Parathyroid adenoma (tissue), 2 donors: Measurements from ENCODE around the gene SOBP.
"Not testable (repeated sequence)": the region's sequence is repeated elsewhere in the genome, so short reads cannot be mapped to it uniquely, and the experiment has no call there.

Source experiments
- H2AFZ ChIP-seq: fragments of 300-600 bp; sonication (generic); one replicate; pipeline ENCODE4 v1.7.0; 2017; ENCODE audit warnings: antibody characterized with exemption, mild to moderate bottlenecking
- H3K27ac ChIP-seq: fragments of 300-600 bp; sonication (generic); one replicate; pipeline ENCODE4 v1.7.0; 2017
- H3K27me3 ChIP-seq: fragments of 300-600 bp; sonication (generic); one replicate; pipeline ENCODE4 v1.7.0; 2017; ENCODE audit warnings: low read length; ENCODE audit not compliant: control insufficient read depth, insufficient read depth
- H3K36me3 ChIP-seq: fragments of 300-600 bp; sonication (generic); one replicate; pipeline ENCODE4 v1.7.0; 2017; ENCODE audit warnings: low read length; ENCODE audit not compliant: control insufficient read depth, insufficient read depth
- H3K4me1 ChIP-seq: fragments of 300-600 bp; sonication (generic); one replicate; pipeline ENCODE4 v1.7.0; 2017; ENCODE audit warnings: control low read depth
- H3K4me2 ChIP-seq: fragments of 300-600 bp; sonication (generic); one replicate; pipeline ENCODE4 v1.7.0; 2017; ENCODE audit warnings: low read length
- H3K4me3 ChIP-seq: fragments of 300-600 bp; sonication (generic); one replicate; pipeline ENCODE4 v1.7.0; 2017; ENCODE audit warnings: low read depth, low read length
- H3K79me2 ChIP-seq: fragments of 300-600 bp; sonication (generic); one replicate; pipeline ENCODE4 v1.7.0; 2017; ENCODE audit warnings: control low read depth
- H3K9ac ChIP-seq: fragments of 300-600 bp; sonication (generic); one replicate; pipeline ENCODE4 v1.7.0; 2017; ENCODE audit warnings: mild to moderate bottlenecking
- H3K9me3 ChIP-seq: fragments of 300-600 bp; sonication (generic); one replicate; pipeline ENCODE4 v1.7.0; 2017; ENCODE audit warnings: low read length; ENCODE audit not compliant: control insufficient read depth
- TF ChIP-seq, protein P1 (sequence below): fragments of 300-600 bp; sonication (generic); IDR thresholded peaks from one replicate; pipeline ENCODE4 v1.7.0; 2017; ENCODE audit warnings: antibody characterized with exemption, mild to moderate bottlenecking
- donor health status: primary hyperparathyroidism.

The SOBP gene

DNA sequence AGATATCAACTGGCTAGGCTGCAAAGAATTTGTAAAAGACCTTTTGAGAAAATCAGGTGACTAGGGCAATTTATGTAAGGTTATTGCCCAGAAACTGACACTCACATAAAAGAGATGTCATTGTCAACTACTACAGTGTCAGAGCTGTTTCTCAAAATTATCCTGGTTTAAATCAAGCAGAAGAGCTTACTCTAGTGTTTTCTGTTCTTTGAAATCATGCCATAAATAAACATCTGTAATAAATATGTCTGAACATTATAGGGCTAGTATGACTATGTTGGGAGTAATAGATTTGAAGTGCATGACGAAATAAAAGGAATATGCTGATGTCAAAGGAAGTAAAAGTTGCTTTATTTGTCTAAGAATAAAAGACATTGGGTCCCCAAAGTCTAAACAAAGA lies 19.6 kb upstream of the SOBP start:
- H3K27ac ChIP-seq: no peak overlapping the region
- no peaks in the 10 kb centered on the region for H3K27me3 ChIP-seq
- H3K4me3 ChIP-seq: no peak overlapping the region
- TF ChIP-seq, protein P1, sequence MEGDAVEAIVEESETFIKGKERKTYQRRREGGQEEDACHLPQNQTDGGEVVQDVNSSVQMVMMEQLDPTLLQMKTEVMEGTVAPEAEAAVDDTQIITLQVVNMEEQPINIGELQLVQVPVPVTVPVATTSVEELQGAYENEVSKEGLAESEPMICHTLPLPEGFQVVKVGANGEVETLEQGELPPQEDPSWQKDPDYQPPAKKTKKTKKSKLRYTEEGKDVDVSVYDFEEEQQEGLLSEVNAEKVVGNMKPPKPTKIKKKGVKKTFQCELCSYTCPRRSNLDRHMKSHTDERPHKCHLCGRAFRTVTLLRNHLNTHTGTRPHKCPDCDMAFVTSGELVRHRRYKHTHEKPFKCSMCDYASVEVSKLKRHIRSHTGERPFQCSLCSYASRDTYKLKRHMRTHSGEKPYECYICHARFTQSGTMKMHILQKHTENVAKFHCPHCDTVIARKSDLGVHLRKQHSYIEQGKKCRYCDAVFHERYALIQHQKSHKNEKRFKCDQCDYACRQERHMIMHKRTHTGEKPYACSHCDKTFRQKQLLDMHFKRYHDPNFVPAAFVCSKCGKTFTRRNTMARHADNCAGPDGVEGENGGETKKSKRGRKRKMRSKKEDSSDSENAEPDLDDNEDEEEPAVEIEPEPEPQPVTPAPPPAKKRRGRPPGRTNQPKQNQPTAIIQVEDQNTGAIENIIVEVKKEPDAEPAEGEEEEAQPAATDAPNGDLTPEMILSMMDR: no peak
- H2AFZ ChIP-seq: no peak overlapping the region
- H3K36me3 ChIP-seq: no peaks in the 10 kb centered on the region
- H3K79me2 ChIP-seq: no peaks in the 10 kb centered on the region
- H3K4me1 ChIP-seq: no peaks in the 10 kb centered on the region
- H3K9ac ChIP-seq: no peak overlapping the region
- no peaks in the 10 kb centered on the region for H3K9me3 ChIP-seq
- no peak overlapping the region for H3K4me2 ChIP-seq

DNA sequence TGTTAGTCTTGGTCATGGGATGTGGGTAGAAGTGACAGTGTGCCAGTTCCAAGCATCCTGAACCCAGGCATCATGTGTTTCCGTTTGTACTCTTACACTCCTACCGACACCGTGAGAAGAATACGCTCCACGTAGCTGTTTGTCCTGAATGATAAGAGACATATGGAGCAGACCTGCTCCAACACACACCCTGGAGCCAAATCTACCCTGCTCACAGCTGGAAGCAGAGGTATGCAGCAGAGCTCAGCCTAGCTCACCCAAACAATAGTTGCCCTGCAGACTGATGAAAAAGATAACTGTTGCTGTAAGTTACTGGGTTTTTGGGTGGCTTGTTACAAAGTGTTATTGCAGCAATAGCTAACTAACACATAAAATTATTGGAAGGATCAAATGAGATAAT lies 16.3 kb upstream of the SOBP start:
- H3K27ac ChIP-seq: no peak overlapping the region
- TF ChIP-seq, protein P1: no peak
- H3K9me3 ChIP-seq: no peaks in the 10 kb centered on the region
- H3K4me1 ChIP-seq: peaks cover 5% of the 10 kb centered on the region
- no peaks in the 10 kb centered on the region for H3K79me2 ChIP-seq
- H3K36me3 ChIP-seq: no peaks in the 10 kb centered on the region
- no peak overlapping the region for H2AFZ ChIP-seq
- no peak overlapping the region for H3K9ac ChIP-seq
- no peak overlapping the region for H3K4me3 ChIP-seq
- no peaks in the 10 kb centered on the region for H3K27me3 ChIP-seq
- H3K4me2 ChIP-seq: no peak overlapping the region

DNA sequence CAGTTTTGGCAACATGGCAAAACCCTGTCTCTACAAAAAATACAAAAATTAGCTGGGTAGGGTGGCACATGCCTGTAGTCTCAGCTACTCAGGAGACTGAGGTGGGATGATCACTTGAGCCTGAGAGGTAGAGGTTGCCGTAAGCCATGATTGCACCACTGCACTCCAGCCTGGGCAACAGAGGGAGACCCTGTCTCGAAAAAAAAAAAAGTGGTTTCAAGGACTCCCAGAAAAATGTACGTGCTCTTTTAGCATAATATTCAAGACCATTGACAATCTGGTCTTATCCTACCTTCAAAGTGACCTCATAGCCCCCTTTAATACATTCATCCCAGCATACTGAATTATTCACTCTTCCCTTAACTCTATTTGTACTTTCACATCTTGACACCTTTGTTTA lies 14.6 kb upstream of the SOBP start:
- not testable (repeated sequence) for H3K79me2 ChIP-seq, H3K4me2 ChIP-seq, H3K36me3 ChIP-seq, H3K9ac ChIP-seq, H3K27me3 ChIP-seq, H2AFZ ChIP-seq, H3K27ac ChIP-seq, H3K9me3 ChIP-seq, H3K4me3 ChIP-seq
- H3K4me1 ChIP-seq: peaks cover 11% of the 10 kb centered on the region

DNA sequence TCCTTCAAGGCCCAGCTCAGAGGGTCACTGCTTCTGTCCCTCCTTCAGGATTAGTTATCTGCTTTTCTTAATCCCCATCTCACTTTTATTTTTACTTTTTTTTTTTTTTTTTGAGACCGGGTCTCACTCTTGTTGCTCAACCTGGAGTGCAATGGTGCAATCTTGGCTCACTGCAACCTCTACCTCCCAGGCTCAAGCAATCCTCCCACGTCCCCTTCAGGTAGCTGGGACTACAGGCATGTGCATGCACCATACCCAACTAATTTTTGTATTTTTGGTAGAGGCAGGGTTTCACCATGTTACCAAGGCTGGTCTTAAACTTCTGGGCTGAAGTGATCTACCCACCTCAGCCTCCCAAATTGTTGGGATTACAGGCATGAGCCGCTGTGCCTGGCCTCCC lies 14.1 kb upstream of the SOBP start:
- H3K4me3 ChIP-seq, H3K4me2 ChIP-seq, H3K27ac ChIP-seq, H3K79me2 ChIP-seq, H3K27me3 ChIP-seq, H3K9ac ChIP-seq, H3K36me3 ChIP-seq, H3K9me3 ChIP-seq, H2AFZ ChIP-seq: not testable (repeated sequence)
- H3K4me1 ChIP-seq: peaks cover 11% of the 10 kb centered on the region

DNA sequence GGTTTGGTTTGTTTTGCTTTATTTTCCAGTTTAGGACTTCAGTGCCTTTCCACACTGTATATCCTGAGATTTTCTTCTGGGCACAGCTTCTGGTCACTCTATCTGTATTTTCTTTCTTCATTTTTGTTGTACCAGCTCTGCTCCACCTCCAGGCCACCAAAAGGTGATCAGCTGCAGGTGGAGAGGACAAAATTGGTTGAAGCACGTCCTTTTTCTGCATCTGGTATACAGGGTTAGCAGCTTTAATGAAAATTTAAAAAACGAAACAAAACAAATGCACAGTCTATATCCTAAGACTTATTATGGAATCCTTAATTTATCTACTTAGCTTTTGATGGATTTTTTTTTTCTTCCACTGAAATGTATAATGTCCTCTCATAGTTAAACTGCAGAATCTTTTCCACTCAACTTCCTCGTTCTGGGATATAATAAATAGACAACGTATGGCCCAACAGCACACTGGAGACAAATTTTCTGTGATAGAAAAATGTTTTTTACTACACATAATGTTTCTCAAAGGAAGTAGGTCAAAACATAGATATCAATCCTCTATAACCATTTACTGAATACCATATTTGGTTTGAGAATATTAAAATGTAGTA lies 10.7 kb upstream of the SOBP start:
- Histone ChIP-seq H3K79me2 (no peaks in the 10 kb centered on the region), H3K9ac (no peak overlapping the region), H3K4me3 (no peak overlapping the region), H2AFZ (no peak overlapping the region), H3K27me3 (no peaks in the 10 kb centered on the region), H3K27ac (no peak overlapping the region), H3K9me3 (no peaks in the 10 kb centered on the region), H3K36me3 (no peaks in the 10 kb centered on the region), H3K4me1 (peaks cover 11% of the 10 kb centered on the region), H3K4me2 (no peak overlapping the region)
- TF ChIP-seq, protein P1: no peak

DNA sequence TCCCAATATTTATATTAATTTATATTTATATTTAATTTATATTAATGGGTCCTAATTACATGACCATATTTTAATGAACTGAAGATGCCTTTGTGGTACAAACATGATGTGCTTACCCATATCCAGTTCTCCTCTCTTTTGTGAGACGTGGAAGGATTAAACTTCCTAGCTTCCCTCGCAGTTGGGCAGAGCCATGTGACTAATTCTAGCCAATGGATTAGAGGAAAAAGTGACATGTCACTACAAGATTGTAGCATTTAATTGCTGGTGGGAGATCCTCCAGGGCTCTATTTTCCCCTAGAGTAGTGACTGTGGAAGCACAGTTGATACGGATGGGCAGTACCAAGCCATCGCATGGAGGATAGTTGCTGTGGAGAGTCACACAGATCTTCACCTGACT lies 4.8 kb upstream of the SOBP start:
- Histone ChIP-seq H3K9me3 (no peaks in the 10 kb centered on the region), H3K4me1 (peaks cover 4% of the 10 kb centered on the region), H3K27me3 (no peaks in the 10 kb centered on the region), H3K9ac (no peak overlapping the region), H3K27ac (no peak overlapping the region), H3K4me2 (no peak overlapping the region), H2AFZ (no peak overlapping the region), H3K36me3 (no peaks in the 10 kb centered on the region), H3K79me2 (no peaks in the 10 kb centered on the region), H3K4me3 (no peak overlapping the region)
- TF ChIP-seq, protein P1: no peak
